ENCODE data around the gene TMEM141.

The TMEM141 gene

GRCh38 chr9:136746155-136746490, 45.0 kb upstream of the TMEM141 start:
- no peak for DNase-seq (ENCODE audit: extremely low read depth, low read depth)
- no peak for TF ChIP-seq CTCF (IDR thresholded peaks at IDR 0.05; ENCODE audit: low read depth, low read length)

- TF ChIP-seq CTCF (IDR thresholded peaks at IDR 0.05; ENCODE audit: low read depth, low read length): no peak
- no peak for DNase-seq (ENCODE audit: extremely low read depth, low read depth)
Measured at GRCh38 chr9:136746621-136747020, 44.5 kb upstream of the TMEM141 start.

- no peak for TF ChIP-seq CTCF (IDR thresholded peaks at IDR 0.05; ENCODE audit: low read depth, low read length)
- no peak for DNase-seq (ENCODE audit: extremely low read depth, low read depth)
Measured at GRCh38 chr9:136747161-136748060, 43.7 kb upstream of the TMEM141 start.

GRCh38 chr9:136748201-136748600, 42.9 kb upstream of the TMEM141 start, which contains the start of gene LCN6:
TSS of gene LCN6 (minus strand) at chr9:136748525. CDS start at chr9:136748483, 42 bp downstream.
- no peak for DNase-seq (ENCODE audit: extremely low read depth, low read depth)
- TF ChIP-seq CTCF (IDR thresholded peaks at IDR 0.05; ENCODE audit: low read depth, low read length): no peak

GRCh38 chr9:136748666-136749611, 42.2 kb upstream of the TMEM141 start:
- DNase-seq (ENCODE audit: extremely low read depth, low read depth): no peak
- no peak for TF ChIP-seq CTCF (IDR thresholded peaks at IDR 0.05; ENCODE audit: low read depth, low read length)

- no peak for DNase-seq (ENCODE audit: extremely low read depth, low read depth)
- TF ChIP-seq CTCF (IDR thresholded peaks at IDR 0.05; ENCODE audit: low read depth, low read length): no peak
Measured at GRCh38 chr9:136750526-136750925, 40.6 kb upstream of the TMEM141 start.

- no peak for TF ChIP-seq CTCF (IDR thresholded peaks at IDR 0.05; ENCODE audit: low read depth, low read length)
- no peak for DNase-seq (ENCODE audit: extremely low read depth, low read depth)
Measured at GRCh38 chr9:136751244-136751643, 39.9 kb upstream of the TMEM141 start.
